RCC 7860 (cell line): ENCODE data around the gene TSPEAR.
"Not testable (repeated sequence)": the region's sequence is repeated elsewhere in the genome, so short reads cannot be mapped to it uniquely, and the experiment has no call there.

Source experiments
- DNase-seq: peaks from one replicate; pipeline ENCODE4 v3.0.0-alpha.2; 2015; ENCODE audit warnings: low spot score
- FAIRE-seq: peaks from 2 replicates; lab custom pipeline; 2012; peaks lifted over from hg19 to GRCh38; lab: Jason Lieb, UNC

TSPEAR gene

DNA sequence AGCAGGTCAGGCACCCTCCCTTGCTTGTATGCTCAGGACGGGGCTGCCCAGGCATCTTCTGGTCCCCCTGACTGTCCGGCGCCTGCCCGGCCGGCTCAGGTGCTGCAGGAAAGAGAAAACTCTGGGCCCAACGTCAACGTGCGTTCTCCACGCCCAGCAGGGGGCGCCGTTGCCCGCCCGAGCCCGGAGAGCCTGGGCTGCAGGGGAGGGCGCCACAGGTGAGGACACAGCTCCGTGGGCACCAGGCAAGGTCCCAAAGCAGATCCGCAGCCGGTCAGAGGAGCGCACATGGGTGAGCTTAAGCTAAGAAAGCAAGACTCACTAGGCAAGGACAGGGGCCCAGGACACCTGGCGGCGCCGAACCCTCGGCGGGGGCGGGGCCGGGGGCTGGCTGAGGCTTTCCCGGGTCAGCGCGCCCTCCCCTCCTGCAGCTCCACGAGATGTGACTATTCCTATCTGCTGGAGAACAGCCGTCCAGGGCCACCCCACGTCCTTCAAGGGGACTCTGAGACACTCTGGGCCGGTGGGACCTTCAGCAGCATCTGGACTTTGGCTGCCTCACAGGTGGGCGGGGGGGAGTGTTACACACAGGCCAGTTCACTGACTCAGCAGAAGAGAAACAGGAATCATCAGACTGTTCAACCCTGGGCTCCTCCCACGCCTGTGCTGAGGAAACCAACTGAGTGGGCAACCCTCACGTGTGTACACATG is 200.7 kb downstream of the TSPEAR start:
- no peak for FAIRE-seq
- DNase-seq = no peak

DNA sequence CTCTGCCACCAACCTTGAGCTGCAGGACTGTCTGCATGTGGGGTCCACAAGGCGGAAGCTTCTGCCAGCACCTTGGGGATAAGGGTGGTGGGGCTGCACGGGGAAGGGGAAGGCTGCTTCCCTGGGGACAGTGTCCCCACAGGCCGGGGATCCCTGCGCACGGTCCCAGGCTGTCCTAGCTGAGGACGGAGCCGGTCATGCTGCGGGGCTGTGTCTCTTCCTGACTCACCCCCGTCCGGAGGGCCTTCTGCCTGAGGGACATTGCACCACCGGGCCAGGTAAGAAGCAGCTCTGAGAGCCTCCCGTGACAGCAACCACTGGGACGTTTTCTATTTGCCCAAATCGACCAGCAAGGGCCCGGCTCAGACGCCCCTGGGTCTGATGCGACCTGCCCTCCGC is 201.3 kb downstream of the TSPEAR start:
- no peak for DNase-seq
- FAIRE-seq = no peak

DNA sequence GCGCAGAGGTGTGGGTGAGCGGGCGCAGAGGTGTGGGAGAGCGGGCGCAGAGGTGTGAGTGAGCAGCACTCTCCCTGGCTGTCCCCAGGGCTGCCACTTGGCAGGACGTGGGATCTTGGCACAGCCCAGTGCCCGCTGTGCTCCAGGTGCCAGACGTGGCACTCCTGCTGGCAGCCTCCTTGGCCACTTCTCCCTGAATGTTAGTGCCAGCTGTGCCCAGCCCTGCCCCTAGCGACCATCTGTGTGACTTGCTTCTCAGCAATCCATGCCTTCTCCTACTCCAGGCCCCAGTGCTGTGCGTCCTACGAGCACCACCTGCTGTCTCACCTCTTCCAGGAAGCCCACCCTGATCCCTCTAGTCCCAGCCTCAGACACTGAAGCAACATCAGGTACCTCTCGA is 201.8 kb downstream of the TSPEAR start:
- DNase-seq (peak; percentile 45), FAIRE-seq (no peak)

DNA sequence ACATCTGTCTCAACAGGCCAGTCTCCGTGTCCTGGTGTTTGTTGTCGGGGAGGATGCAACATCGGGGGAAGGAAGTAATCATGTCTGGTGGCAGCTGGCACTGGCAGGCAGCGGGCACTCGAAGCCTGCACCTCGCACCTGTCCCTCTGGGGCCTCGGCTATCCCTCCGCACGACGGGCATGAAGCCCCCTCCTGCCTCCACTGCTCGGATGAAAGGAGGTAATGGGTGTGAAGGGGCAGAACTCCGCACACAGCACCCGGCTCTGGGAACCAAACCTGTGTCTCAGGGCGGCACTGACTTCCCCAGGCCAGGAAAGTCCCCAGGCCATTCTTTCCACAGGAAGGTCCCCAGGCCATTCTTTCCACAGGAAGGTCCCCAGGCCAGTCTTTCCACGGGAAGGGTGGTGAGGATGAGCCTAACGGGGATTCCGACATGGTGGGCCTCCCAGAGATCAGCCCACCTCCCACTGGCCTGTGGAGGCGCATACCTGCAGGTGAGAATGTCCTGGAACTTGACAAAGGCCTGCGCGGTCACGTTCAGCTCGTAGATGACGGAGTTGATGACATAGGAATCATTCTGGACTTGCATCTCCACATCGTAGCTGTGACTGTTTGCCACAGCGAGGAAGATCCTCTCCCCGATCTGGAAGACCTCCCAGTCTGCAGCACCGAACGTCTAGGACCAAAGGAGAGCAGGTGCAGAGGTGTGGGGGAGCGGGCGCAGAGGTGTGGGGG is 202.5 kb downstream of the TSPEAR start:
- FAIRE-seq (no peak), DNase-seq (no peak)

DNA sequence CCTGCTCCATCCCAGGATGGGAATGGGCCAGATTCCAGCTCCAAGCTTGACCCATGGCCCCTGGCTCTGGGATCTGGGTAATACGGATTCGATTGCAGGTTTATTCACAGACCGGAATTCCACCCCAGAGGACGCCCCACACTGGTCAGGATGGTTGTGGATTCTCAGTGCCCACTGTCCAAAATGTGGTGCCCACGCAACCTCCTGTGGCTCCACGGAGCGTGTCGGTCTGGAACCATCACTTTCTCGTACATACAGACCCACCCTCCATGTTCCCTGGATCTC is 203.0 kb downstream of the TSPEAR start:
- DNase-seq (no peak), FAIRE-seq (no peak)

DNA sequence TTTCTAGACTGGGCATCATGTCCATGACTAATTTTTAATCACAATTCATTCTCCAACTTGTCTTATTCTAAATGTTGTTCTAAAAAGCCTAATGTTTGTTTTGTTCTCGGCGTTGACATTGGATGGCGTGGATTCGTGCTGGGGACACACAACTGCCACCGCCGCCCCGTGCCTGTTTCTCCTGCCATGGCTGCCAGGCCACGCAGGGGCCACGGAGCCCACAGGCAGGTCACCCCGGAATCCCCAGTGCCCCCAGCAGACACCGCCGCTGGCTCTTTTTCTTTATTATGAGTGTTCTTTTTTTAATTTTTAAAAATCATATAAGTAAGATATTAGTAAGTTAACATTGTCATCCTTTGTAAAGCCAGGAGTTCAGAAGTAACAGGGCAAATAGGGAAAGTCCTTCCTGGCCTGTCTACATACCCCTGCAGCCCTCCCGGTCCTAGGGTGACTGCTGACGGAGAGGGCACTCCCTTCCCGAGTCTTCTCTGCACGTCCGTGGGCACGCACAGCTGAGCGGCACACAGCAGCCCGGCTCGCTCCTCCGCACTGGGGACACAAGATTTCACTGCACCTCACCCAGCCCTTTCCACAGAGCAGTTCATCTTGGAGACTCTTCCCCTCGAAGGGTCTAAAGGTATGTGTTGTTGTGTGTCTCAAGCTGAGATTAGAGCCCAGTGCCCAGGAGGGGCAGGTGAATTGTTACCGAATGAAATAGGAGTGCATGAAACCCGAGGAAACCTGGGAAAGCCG is 203.5 kb downstream of the TSPEAR start:
- DNase-seq (no peak), FAIRE-seq (no peak)

DNA sequence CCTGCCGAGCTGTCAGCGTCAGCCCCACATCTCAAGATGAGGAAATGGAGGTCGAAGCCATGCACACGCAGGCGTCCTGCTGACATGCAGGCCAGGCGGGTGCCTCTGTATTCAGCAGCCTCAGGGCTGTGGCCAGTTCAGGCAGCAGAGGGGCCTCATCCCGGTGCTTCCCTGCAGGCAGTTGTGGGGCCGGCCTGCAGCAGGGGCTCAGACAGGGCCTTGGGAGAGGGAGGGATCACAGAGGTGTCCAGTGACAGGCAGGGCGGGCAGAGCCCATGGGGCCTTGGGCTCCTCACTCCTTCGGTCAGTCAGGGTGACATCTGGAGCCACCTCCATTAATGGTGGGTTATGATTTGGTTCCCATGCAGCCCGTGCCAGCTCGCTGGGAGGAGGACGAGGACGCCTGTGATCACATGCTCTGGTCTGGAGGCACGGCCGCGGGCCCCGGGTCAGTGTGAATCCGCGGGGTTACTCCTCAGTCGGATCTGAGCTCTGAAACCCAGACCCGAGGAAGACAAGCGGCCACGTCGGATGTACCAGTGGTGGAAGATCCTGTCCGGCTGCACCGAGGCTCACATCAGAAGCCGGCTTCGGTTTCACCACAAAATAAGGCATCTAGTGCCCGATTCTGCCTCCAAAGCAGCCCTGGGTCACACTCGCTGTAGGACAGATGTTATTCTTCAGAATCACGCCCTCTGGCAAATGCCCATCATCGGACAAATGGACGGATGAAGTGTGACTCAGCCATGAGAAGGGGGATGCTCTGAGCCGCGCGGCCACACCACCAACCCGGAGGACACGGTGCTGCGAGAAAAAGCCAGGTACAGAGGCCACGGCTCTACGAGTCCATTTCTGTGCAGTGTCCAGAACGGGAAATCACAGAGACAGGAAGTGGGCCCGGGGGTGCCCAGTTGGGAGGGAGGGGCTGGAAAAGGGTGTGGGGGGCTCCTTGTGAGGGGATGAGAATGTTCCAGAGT is 204.8 kb downstream of the TSPEAR start:
- FAIRE-seq (no peak), DNase-seq (no peak)

DNA sequence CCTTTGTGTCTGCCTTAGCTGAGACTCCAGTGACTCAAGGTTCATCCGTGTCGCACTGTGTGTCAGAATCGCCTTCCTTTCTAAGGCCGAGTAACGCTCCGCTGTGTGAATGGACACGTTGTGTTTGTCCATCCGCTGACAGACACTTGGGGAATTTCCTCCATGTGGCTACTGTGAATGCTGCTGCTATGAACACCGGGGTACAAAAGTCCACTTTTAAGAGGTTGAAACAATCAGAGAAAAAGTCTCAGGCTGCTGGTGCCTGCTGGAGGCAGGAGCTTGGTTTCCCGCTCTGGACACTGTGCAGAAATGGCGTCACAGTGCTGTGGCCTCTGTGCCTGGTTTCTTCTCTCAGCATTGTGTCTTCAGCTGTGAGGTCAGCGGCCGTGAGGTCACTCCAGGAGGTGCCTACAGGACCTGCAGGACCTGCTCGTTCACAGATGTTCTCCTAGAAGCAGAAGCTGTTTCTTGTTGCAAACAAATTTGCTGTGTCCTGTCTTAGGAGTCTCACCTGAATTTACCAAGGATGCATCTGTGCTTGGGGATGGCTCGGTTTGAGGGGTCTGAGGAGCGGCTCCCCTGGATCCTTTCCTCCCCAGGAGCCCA is 205.6 kb downstream of the TSPEAR start:
- no peak for DNase-seq
- FAIRE-seq = no peak

DNA sequence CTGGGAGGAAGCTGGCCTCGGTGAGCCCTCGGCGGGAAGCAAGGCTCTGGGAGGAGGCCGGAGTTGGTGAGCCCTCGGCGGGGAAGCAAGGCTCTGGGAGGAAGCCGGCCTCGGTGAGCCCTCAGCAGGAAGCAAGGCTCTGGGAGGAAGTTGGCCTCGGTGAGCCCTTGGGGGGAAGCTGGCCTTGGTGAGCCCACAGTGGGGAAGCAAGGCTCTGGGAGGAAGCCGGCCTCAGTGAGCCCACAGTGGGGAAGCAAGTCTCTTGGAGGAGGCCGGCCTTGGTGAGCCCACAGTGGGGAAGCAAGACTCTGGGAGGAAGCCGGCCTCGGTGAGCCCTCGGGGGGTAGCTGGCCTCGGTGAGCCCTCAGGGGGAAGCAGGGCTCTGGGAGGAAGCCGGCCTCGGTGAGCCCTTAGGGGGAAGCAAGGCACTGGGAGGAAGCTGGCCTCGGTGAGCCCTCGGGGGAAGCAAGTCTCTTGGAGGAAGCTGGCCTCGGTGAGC is 207.4 kb downstream of the TSPEAR start:
- FAIRE-seq (no peak), DNase-seq (no peak)

DNA sequence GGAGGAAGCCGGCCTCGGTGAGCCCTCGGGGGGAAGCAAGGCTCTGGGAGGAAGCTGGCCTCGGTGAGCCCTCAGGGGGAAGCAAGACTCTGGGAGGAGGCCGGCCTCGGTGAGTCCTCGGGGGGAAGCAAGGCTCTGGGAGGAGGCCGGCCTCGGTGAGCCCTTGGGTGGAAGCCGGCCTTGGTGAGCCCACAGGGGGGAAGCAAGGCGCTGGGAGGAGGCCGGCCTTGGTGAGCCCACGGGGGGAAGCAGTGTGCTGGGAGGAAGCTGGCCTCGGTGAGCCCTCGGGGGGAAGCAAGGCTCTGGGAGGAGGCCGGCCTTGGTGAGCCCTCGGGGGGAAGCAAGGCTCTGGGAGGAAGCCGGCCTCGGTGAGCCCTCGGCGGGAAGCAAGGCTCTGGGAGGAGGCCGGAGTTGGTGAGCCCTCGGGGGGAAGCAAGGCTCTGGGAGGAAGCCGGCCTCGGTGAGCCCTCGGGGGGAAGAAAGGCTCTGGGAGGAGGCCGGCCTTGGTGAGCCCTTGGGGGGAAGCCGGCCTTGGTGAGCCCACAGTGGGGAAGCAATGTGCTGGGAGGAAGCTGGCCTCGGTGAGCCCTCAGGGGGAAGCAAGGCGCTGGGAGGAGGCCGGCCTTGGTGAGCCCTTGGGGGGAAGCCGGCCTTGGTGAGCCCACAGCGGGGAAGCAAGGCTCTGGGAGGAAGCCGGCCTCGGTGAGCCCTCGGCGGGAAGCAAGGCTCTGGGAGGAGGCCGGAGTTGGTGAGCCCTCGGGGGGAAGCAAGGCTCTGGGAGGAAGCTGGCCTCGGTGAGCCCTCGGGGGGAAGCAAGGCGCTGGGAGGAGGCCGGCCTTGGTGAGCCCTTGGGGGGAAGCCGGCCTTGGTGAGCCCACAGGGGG is 208.1 kb downstream of the TSPEAR start:
- not testable (repeated sequence) for DNase-seq, FAIRE-seq

DNA sequence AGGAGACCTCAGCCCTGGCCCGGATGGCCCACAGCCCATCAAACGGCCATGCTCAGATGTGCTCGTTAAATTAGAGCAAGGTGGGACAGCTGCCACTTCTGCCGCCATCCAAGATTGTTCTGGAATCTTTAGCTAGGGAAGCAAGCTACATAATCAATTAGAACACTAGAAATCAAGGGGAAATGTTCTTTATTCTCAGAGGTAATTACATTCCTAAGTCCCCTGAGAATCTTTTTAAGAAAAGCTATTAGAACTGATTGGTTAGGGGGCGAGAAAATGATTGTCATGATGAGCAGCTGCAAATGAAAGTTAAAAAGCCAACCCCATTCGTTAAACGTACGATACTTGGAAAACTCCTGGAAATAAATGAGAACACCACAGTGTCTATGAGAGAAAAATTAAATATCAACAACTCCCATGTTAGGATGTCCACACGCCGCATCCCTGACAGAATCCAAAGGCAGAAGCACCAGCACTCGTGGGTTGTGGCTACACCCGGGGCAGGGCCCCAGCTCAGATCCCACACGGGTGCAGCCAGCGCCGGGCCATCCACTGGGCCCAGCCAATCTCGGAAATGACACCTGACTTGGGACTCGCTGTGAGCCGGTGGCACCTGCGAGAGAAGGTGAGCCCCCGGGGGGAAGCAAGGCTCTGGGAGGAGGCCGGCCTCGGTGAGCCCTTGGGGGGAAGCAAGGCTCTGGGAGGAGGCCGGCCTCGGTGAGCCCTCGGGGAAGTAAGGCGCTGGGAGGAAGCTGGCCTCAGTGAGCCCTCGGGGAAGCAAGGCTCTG is 209.0 kb downstream of the TSPEAR start:
- FAIRE-seq = no peak

DNA sequence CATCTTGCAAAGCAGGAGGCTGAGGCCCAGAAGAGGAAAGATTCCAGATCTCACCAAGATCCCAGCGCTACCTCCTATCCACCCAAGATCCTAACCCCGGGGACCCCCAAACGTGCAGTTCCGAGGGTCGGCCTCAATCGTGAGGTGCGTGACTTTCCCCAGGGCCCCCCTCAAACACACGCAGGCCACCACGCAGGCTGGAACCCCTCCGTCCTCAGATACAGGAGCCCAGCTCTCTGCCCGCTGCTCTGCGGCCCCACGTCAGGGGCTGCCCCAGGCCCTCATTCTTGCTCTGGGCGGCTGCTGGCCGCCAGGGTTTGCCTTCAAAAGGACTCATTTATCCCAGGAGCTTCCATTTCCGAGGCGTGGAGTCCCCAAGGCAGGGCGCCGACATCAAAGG is 211.3 kb downstream of the TSPEAR start:
- no peak for DNase-seq
- no peak for FAIRE-seq

More for the DNA sequence above, 209.0 kb downstream of the TSPEAR start:
- DNase-seq = no peak

DNA sequence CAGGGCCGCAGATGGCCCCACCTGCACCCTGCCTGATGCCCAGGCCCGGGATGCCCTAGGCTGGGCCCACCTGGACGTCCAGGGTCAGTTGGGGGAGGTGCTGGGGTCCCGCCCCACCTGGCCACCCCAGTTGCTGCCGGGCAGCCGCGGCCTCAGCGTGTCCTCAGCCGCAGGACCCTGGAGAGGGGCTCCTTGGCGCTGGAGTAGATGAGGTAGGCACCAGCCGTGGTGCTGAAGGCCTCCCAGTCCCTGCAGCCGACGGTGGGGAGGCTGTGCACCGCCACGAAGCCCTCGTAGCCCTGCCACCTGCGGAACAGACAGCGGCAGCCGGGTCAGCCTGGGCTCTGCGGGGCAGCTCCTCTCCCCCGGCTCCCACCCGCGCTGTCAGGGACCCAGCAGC is 211.7 kb downstream of the TSPEAR start:
- DNase-seq (no peak), FAIRE-seq (no peak)

DNA sequence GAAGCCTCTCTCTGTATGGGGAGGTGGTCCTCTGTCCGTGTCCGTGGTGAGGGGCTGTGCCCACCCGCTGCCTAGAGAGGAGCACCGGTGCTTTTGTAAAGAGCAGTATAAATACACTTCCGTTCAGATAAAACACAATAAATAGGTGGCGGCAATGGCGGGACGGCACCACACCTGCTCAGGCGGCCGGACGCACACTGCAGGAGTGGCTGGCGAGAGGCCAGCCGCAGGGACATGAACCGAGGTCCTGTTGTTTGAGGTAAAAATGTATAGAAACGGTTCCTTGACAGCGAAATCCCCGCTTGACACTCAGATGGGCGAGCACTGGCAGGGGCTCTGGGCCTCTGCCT is 212.2 kb downstream of the TSPEAR start:
- FAIRE-seq (no peak), DNase-seq (no peak)

DNA sequence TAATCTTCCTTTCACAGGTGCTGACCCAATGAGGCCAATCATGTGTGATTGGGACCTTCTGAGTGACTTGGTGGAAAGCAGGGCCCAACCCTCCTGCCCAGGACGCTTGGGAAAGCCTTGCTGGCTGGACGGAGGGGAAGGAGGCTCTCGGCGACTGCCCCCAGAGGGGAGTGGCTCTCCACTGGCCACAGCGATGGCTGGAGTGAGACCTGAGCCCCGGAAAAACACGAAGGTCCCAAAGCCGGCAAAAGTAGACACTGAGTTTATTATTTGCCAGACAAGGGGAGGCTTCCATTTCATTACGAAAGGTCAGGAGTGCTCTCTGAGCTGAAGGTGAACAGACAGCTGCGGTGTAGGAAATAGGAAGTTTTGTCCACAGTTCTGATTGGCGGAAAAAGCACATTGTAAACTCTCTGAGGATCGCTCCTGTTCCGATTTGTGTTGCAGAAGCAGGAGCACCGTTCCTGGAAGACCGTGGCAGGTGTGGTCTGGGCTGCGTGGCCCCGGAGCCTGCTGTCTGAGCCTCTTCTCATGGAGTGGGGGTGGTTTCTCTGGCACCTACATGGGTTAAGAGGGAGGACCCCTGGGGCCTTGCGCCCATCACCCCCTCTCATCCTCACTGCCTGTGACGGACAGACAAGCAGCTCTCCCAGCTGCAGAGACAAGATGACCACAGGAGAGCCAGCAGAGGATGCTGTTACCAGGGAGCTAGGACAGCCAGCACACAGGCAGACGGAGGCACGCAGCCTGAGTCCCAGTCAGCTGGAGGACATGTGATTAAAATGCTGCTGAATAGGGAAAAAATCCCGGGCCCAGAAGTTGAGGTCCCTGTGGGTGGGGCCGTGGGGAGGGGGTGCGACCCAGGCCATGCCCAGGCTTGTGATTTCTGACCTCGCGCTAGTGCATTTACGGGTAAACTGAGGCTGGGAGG is 212.8 kb downstream of the TSPEAR start:
- FAIRE-seq (no peak), DNase-seq (no peak)

DNA sequence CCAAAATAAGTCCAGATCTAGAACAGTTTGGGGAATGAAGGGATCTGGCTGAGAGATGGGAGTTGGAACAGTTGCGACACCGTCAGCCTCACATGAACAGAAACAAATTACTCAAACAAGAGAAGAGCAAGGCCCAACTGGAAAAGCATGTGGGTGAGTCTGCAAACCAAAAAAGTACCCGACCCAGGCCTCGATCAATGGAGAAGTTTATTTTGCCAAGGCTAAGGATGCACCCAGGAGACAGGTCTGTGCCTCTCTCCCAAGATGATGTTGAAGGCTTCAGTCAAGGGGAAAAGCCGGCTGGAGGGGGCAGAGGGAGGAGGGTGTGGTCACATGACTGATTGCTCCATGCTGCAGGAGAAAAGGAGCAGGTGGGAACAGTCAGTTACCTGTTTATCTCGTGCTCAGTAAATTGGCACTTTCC is 213.7 kb downstream of the TSPEAR start:
- DNase-seq (no peak), FAIRE-seq (no peak)
